HG02981 (cell line): ENCODE measurements around the gene WNT1.

Source experiments
- ATAC-seq: cut with Tn5 transposase; IDR thresholded peaks from one replicate; pipeline ENCODE4 v1.9.1; 2021; ENCODE audit warnings: mild to moderate bottlenecking, moderate library complexity; ENCODE audit not compliant: unreplicated experiment

Gene WNT1

GRCh38 chr12:48980389-48980952 lies 2.3 kb downstream of the WNT1 start:
- ATAC-seq, result no peak

- no peak for ATAC-seq
Measured at GRCh38 chr12:48980953-48981756, 3.0 kb downstream of the WNT1 start.

- no peak for ATAC-seq
Measured at GRCh38 chr12:48981757-48982157, 3.6 kb downstream of the WNT1 start.

GRCh38 chr12:48982397-48983080 lies 4.4 kb downstream of the WNT1 start:
- no peak for ATAC-seq

GRCh38 chr12:48985475-48985897 lies 7.4 kb downstream of the WNT1 start:
- no peak for ATAC-seq

GRCh38 chr12:48985901-48986300 lies 7.8 kb downstream of the WNT1 start:
- ATAC-seq, result no peak

- no peak for ATAC-seq
Measured at GRCh38 chr12:48986720-48987291, 8.7 kb downstream of the WNT1 start.

- ATAC-seq, result peak; percentile 49
Measured at GRCh38 chr12:48988030-48988649, 10.0 kb downstream of the WNT1 start.

GRCh38 chr12:48990552-48990951 lies 12.4 kb downstream of the WNT1 start:
- no peak for ATAC-seq

- no peak for ATAC-seq
Measured at GRCh38 chr12:48991247-48992050, 13.3 kb downstream of the WNT1 start.

GRCh38 chr12:48993787-48994186 lies 15.7 kb downstream of the WNT1 start:
- no peak for ATAC-seq

- no peak for ATAC-seq
Measured at GRCh38 chr12:48994224-48995085, 16.3 kb downstream of the WNT1 start.

GRCh38 chr12:48995086-48995879 lies 17.2 kb downstream of the WNT1 start:
- ATAC-seq, result no peak

GRCh38 chr12:48996794-48997718 lies 18.9 kb downstream of the WNT1 start:
- no peak for ATAC-seq

GRCh38 chr12:48997719-48998496 lies 19.8 kb downstream of the WNT1 start:
- ATAC-seq, result no peak

- no peak for ATAC-seq
Measured at GRCh38 chr12:48998497-48999353, 20.6 kb downstream of the WNT1 start.
